NCI-H2107 treated with DMSO at 0.1 percent for 48 hours (cell line): ENCODE measurements around the gene CENPM.

Source experiments
- DNase-seq: peaks from one replicate; lab custom pipeline; 2025; ENCODE audit not compliant: unreplicated experiment; lab: John Stamatoyannopoulos, UW

Gene CENPM

DNA sequence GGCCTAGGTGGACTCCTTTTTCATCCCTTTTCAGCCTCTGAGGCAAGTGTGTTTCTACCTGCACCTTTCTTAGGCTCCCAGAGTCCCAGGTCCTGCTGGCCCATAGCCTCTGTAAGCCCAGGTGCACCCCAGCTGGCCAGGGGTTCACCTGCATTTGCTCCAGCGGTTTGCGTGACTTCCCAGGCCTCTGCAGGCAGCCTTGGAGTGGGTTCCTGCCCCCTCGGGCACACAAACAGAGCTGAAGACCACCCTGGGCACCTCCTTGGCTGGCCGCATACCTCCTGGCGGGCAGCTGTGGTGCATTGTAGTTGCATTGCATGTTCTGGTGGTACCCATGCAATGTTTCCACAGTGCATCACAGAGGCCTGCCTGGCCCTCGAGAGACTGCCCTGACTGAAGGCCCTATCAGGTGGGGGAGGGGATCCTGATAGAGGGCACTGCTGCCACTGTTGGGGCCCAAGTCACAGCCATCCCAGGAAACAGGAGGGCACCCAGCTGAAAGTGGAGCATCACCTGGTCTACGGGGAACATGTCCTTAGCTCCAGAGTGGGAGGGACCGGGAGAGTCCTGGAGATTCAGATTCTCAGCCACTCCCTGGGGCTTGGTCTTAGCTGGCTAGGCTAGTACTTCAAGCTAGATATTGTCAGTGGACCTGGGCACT is 46.2 kb downstream of the CENPM start:
- DNase-seq = no peak

DNA sequence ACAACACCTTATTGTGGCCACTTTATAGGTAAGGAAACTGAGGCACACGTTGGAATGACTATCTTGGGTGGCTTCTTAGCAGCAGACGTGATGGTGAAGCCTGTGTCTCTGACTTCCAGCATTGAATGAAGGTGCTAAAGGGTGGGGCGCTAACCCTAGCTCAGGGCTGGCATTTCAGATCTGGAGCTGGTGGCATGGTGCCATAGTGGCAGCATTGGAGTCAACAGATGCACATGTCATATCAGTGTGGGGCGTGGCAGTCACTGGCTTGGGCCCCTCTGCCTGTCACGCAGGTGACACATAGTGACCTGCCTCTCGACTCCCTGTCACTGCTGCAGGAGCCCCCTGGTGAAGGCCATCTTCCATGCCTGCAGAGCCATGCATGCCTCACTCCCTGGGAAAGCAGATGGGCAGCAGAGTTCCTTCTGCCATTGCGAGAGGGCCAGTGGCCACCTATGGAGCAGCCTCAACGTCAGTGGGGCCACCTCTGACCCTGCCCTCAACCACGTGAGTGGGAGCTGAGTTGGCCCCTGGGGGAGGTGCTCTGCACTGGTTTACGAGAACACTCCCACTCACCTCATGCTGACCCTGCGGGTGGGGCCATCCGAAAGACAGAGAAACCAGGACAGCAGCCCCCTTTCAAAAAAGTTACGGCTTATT is 46.8 kb downstream of the CENPM start:
- no peak for DNase-seq

DNA sequence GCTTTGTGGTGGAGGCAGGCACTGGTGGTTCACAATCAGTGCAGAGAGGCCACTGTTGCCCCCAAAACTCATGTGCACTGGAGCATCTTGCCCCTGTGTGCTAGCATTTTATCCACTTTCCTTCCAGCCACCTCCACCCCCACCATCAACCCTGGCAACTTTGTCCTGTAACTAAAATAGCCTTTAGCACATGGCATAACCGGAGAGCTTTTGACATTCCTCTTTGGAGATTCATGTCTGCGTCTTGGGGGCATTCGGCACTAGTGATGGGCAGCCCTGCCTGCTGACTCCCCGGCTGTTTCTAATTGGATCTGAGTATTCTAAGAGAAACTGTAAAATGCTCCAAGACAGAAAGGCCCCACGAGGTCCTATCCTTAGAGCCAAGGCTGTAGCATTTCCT is 47.8 kb downstream of the CENPM start:
- DNase-seq = no peak

DNA sequence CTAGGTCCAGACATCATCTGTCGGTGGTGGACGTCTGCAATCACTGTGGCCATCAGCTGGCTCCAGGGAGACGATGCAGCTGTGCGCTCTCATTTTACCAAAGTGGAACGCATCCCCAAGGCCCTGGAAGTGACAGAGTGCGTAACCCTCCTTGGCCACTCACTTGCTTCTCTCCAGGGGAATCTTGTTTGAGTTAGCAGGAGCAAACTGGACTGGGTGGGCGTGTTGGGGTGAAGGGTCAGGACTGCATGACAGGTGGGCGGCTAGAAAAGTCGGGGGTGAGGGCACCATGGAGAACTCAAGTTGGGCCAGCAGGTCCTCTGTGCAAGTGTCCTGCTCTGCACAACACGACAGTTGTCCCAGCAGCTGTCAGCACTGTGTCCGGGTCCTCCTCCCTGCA is 48.3 kb downstream of the CENPM start:
- DNase-seq = no peak

DNA sequence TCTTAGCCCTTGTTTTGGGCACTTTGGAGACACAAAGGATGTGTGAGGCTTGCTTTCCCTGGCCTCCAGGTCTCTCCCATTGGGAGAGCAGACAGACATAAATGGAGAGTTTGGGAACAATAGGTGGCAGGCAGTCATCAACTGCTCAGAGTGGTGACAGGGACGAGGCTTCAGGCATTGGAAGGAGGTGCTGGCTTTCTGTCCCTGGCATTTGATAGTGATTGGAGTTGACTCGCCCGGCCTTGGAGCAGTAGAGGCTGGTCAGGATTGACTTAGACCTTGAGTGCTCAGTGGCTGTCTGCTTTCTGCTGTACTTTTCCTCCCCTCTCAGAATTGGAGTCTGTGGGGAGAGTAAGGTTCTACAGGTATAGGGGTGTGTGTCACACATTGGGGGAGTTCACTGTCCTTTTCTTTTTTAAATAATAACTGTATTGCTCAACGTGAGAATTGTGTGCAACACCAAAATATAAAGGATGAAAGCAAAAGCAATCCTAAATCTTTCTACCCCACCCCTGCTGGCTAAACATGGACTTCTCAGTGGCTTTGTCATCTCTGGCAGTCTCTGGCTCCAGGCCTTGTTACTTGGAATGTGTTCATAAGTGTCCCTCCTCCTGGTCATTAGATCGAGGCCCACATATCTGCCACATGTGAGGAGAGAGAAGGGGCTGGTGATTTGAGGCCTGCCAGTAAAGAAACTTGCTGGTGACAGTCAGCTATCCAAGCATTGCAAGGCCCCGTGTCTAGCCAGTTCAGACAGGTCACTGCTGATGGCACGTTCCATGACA is 53.2 kb downstream of the CENPM start:
- DNase-seq = no peak

DNA sequence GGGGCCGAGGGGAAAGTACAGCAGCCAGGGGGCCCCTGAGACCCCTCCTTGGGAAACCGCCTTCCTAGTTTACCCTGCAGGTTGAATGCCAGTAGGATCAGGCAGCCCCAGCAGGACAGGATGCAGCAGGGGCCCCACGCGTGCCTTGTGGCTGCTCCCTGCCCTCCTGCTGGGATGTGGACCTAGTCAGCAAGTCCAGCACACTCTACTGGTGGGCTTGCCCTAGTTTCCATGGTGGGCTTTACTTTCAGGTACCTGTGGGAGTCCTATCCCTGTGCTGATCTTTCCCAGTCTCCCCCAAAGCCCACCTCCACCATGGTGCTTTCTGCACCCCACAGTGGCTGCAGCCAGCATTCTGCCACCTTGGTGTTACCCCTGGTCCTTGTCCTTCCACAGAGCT is 54.2 kb downstream of the CENPM start:
- DNase-seq = no peak

DNA sequence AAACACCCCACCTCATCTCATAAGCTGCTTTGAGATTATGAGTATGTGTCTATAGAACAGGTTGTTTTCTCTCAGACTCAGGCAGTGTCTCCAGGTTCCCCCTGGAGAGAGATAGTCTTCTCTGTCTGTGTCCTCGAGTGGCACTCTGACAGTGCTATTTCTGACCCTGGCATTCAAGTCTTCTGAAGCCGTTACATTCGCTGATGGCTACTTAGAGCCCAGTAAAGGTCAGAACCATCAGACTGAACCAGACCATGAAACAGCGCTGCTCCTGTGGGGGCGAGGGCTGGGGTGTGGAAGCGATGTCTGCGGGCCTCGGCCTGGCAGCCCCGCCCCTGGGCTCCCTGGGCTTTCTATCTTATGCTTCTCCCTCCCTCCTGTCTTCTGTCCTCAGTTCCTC is 55.5 kb downstream of the CENPM start:
- DNase-seq = no peak
